ENCODE results near the gene CAVIN2.

GRCh38 chr2:191894681-191895147 lies 47.8 kb upstream of the CAVIN2 start:
- TF ChIP-seq CTCF (IDR thresholded peaks at IDR 0.05), result no peak
- no peak for TF ChIP-seq REST (IDR thresholded peaks at IDR 0.05; ENCODE audit: low read depth, low read length)
- TF ChIP-seq JUND (IDR thresholded peaks at IDR 0.05), result peak; percentile 97
- no peak for TF ChIP-seq GABPA (IDR thresholded peaks at IDR 0.05; ENCODE audit: low read depth)
- peak; percentile 47; the same call in 1 of the 2 replicates for TF ChIP-seq POLR2AphosphoS5 (IDR thresholded peaks at IDR 0.05; ENCODE audit: low read depth, low read length)
- no peak for TF ChIP-seq RAD21 (IDR thresholded peaks at IDR 0.05; ENCODE audit: low read length)

Measured in SK-N-SH (cell line).